Measurements from ENCODE around the gene C1orf159.
"Not testable (repeated sequence)": the region's sequence is repeated elsewhere in the genome, so short reads cannot be mapped to it uniquely, and the experiment has no call there.

C1orf159 gene

DNA sequence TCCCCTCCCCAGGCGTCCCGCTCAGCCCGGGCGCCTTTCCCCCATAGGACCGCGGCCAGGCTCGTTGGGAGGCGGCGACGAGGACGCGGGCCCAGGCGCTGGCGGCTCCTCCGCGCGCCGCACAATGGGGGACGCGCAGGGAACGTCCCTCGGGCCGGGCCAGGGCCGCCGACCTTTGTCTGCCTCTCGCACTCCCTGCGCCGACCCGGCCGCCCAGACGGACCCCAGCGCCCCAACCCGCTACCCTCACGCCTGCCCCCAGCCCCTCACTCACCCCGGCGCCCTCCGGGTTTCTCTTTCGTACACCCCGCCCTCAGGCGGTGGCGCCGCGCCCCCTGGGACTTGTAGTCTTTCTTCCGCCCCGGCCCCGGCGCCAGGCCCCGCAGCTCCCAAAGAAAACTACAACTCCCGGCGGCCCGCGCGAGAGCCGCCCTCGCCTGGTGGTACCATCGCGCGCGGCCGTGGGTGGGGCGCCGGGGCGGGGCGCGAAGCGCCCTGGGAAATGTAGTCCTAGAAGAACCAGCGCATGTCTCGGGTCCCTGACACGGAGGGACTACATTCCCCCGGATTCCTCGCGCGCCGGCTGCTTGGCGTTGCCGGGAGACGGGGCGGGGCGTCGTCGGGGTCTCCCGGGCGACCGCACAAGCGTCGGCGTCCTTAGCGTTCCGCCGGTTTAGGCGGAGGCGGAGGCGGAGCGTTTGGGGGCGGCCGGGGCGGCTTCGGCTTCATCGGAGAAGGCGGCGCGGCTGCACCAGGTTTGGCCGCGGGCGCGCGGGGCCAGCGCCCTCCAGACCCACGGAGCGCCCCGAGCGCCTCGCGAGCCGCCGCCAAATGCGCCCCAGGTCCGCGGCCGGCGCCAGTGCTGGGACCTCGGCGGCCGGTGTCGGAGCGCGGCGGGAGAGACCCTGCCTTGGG lies at the start of gene C1orf159:
Gene C1orf159 (minus strand): TSS at position 304 of the 915 bp plus-strand sequence. CDS start 24,546 bp downstream, outside the sequence.
- DNase-seq, result peak; percentile 75

DNA sequence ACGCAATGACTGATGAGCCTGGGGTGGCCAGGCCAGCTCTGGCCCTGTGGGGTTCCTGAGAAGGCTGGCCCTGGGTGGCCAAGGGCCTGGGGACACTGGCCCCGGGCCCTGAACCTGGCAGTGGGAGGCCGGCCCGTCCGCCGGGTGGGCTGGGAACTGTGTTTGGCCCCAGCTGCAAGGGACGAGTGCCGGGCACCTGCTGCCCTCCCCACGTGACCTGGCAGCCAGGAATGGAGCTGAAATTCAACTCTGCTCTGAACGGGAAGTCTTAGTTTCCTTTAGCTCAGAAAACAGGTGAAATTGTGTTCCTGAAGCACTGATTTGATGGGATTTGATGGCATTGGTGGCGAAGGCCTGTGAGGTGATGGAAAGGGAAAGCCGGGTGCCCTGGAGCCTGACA lies 49.6 kb upstream of the C1orf159 start:
- DNase-seq, result no peak

DNA sequence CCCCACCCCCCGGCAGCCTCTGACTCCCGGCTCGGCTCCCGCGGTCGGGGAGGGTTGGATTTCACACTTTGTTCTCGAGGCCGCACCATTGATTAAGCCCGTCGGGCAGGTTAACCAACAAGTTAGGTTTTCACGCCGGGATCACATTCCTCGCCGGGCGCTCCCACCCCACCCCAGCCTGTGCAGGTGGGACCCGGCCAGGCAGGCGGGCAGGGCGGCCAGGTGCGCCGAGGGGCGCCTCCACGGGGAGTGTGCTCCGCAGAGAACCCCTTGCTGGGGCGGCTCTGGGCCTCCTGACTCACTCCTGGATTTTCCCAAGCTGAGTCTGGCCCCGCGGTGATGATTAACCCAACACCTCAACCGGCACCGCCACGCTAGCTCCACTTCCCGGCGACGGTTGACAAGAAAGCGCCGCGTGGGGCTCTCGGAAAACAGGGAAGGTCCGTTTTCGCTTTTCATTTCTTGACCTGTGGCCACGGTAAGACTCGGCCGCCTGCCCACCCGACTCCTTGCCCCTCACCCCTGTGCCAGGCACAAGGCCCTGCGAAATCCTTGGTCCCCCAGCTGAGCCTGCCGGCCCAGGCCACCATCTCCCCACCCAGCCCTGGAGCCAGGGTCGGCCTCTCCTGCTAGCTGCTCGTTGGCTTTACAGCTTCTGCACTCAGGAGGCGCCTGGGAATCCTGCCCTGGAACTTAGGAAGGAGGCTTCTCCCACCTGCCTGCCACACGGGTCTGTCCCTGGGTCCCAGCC lies 49.0 kb upstream of the C1orf159 start:
- no peak for DNase-seq

DNA sequence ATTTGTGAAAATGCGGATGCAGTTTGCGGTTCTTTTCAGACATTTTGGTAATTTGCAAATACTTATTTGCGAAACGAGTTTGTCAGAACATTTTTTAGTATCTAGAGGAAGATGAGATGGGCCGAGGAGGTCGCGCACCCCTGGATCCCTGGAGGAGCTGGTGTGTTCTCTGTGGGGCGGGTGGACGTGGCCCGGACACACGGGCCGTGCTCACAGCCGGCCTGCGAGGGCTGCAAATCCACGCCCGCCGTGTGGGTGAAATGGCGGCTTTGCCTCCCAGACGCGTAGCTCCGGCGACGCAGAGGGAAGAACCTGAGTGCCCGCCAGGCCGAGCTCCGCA lies 48.4 kb upstream of the C1orf159 start:
- DNase-seq, result no peak

DNA sequence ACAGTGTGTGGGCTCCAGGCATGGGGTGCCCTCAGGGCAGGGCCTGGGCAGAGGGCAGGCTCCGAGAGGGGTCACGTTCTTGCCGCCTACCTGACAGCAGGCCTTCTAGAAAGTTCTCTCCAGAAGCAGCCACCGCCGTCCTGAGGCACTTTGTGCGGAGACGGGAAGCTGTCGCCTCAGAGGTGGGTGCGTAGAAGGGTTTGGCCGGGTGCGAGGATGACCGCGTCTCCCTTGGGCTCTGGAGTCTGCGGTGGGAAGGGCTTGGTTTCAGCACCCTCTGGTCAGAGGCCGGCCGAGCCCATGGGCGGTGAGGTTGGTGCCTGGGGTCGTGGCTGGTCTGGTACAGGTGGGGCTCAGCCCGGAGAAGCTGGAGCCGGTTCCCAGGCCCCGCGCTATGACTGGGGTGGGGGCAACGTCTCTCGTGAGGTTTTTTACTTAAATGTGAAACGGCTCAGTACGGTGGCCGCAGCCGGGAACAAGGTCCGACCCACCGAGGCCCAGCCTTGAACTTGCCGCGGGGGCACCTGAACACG lies 47.7 kb upstream of the C1orf159 start:
- DNase-seq, result no peak

DNA sequence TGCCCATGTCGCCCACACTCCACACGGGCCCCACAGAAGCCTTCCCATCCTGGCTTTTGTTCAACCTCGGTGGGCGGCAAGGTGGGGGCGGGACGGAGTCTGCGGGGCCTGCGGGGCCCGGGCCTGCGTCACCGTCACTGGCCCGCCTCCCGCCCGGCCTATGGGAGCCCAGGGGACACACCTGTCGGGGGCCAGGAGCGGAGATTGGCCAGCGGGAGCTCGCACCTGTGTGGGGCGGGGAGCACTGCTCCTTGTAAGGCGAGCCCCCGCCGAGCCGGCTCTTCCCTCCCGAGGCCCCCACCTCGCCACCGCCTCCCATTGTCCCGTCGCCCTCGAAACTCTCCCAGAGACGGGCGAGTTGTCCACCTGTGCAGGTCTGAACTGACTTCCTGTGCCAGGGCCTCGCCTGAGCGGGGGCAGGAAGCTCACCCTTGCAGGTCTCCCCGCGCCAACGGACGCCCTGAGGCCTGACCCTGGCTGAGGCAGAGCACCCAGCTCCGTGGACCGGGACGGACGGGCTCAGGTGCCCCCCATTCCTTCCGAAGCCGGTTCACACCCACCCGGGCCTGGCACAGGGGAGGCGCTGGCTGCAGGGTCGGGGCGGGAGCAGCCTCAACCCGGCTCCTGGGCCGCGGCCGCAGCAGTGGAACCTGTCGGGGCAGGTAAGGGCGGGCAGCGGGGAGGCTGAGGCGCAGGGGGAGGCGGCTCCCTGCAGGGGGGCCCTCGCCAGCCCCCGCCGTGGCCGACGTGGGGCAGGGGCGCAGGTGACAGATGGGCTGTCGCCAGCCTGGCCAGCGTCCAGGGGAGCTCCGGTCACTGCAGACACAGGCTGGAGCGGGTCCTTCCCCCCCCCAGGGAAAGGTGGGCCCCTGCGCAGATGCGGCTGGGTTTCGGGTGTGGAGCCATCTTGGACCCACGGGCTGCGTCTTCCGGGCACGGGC lies 47.0 kb upstream of the C1orf159 start:
- peak; percentile 53 for DNase-seq

DNA sequence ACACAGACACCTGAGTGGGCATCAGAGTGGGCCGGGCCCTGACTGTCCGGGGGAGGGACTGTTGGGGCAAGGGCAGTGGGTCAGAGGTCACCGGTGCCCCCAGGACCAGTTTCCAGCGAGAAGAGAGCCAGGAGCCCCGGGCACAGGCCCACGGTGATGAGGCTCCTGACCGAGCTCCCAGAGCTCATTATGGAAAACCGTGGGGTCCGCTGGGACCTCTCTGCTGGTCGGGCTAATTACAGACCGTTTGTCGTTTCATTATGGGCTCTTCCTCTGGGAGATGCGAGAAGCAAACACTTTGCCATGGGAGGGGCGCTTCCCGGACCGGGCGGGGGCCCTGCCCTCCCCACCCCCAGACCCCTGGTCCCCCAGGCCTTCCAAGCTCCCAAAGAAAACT lies 45.8 kb upstream of the C1orf159 start:
- DNase-seq, result no peak

DNA sequence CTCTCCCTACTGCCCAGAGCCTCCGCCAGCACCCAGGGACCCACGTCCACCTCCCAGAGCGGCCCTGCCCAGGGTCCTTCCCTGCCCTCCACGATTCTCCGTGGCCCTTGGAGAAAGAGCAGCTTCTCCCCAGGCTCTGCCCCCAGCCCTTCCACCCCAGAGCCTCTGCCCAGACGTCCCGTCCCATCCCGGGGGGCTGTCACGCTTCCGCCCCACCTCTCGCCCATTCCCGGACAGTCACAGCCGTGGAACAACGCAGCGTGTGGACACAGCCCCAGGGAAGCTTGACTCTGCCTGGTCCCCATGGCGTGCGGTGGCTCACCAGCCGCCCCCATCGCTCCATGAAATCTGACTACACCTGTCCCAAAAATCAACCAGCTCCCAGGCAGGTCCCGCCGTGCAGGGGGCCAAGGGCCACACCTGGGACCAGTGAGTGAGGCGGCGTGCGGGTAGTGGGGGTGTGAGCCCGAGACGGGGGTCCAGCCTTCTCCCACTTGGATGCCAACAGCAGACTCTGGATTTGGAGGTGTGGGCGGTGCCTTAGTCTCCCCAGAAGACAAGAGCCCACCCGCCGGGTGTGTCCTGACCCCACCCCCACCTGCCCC lies 45.3 kb upstream of the C1orf159 start:
- DNase-seq, result no peak

DNA sequence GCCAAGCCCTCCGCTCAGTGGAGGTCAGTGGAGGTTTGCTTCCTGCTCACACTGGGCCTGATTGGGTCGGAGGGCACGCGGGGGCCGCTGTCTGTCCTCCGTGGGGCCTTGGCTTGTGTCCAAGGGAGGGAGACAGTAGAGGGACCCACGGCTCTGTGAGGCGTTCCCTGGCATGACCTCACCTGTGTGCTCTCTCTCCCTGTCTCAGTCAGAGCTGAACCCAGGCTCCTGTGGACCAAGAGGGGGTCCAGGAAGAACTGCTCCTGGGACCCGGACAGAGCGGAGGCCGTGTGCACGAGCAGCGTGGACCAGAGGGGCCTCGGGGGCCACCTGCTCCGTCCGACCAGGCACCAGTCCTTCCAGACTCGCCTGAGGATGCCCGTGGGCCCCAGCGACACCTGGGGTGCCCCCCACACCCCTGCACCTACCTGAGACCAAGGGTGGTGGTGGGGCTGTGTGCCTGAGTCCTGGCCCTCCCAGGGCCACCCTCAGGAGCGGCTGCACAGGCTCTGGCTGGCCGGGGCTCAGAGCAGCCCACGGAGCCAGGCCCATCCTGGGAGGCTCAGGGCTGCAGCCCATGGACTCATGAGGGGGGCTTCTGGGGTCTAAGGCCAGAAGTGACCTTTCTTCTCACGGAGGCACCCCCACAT lies 44.5 kb upstream of the C1orf159 start:
- no peak for DNase-seq

DNA sequence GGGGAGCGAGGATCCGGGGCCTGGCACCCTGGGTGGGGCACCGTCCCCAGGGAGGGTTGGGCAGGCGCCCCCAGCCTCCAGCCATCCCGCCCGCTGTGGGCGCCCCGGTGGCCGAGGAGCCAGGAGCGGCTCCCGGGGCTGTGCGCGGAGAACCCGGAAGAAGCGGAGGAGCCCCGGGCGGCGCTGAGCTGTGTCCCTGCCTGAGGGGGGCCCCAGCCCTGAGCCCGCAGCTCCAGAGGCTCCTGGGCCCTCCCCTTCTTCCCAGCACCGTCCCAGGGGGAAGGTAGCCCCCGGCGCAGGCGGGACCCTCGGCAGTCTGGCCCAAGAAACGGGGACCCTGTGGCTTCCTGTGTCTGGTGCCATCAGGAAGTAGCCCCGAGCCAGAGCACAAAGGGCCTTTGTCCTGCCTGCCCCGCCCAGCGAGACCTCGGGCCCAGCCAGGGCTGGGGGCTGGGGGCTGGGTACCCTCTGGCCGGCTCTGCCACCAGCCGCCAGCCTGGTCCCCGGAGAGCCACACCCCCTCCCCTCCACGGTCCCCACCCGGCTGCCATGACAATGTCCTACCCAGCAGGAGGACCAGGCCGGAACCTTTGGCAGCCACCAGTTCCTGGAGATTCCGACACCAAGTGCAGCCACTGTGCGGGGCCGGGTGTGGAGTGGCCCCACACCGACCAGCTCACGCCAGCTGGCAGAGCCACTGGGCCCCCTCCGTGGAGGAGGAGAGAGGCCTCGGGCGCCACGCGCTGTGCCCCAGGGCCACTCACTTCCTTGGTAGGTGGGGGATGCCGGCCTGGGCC lies 42.2 kb upstream of the C1orf159 start:
- no peak for DNase-seq

DNA sequence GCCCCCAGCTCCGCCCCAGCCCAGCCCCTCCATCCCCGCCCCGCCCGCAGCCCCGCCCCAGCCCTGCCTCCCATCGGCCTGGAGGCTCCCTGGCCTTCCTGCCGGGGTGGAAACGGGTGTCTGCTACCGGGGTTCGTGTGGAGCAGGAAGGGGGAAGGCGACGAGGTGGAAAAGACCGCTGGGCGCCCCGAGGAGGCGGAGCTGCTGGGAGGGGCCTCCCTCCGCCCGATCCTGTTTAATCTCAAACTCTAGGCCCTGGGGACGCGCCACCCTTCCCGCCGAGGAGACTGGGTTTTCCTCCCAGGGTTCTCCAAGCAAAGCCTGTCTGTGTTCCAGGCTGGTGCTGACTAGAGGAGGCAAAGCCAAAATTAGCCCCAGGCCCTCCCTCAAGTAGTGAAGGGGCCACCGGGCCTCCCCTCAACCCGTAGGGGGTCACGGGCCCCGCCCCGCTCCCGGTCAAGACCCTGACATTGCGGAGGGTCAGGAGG lies 41.6 kb upstream of the C1orf159 start:
- DNase-seq, result no peak

DNA sequence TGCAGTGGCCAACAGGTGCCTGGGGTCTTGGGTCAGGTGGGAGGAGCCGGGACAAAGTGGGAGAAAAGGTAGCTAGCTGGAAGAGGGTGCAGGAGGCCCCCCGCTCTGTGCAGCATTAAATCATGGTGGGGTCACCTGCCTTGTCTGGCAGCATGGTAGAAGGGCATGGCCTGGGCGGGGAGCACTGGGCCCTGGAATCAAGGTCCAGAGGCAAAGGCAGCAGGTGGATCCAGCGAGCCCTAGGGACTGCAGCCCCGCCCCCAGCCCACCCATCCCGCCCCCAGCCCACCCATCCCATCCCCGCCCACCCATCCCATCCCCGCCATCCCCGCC lies 41.1 kb upstream of the C1orf159 start:
- no peak for DNase-seq

DNA sequence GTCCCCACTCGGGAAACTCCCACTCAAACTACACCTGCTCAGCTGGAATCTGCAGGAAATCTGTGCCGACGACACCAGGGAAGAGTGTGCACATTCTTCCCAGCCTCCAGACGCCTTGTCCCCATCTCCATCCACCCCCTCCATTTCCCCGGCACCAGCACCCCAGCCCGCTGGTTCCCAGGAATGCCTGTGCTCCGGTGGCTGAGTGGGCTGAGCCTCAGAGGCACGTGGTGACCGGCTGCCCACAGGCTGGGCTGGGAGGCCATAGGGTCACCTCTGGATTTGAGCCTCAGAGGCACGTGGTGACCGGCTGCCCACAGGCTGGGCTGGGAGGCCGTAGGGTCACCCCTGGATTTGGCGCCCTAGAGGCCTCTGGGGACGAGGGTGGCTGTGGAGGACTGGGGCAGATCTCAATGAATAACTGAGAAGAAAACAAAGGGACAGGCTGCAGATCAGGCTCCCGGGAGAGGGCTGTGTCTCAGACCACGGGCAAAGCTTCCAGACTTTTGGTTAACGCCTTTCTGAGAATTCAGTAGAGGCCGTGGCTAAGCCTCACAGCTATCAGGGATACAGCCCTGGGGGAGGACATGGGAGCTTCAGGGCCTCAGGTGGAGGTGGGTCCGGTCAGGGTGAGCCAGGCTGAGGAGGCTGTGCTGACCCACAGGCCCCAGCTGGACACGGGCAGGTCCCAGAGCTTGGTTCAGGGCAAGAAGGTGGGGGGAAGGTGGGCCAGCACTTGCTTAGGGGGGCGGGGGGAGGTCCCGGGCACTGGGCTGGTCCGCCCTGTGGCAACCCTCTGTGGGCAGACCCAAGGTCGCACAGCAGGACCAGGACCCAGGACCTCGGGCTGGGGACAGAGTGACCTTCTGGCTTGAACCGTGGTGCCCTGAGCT lies 40.5 kb upstream of the C1orf159 start:
- DNase-seq, result no peak

DNA sequence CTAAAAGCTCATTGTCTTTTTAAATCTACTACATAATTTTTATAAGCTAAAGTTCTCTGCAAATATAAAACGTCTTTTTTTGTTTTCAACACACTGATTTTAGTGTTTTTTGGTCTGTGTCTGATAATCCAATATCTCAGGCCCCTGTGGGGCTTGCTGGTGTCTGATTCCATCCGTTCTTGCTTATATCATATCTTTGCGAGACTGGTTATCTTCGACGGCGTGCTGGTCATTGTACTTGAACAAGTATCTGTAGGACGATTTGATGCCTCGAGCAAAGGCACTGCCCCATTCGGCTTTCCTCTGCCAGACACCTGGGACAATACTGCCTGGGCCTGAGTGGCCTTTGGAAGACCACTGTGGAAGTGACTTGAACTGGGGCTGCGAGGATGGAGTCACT lies 39.4 kb upstream of the C1orf159 start:
- DNase-seq, result no peak

DNA sequence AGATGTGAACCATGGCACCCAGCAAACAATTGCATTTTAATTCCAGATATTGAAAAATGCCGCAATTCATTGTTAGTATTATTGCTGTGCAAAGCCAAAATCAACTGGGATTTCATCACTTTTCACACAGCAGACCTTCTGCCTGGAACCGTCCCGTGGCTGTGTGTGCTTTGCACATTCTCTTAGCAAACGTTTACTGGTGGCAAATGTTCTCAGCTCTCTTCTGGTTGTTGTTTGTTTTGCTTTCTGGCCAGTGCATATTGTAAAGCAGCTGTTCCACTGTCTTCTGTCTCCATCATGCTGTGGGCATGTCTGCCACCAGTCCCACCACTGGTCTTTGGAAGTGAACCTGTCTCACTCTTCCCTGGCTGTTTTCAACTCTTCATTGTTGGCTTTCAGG lies 38.0 kb upstream of the C1orf159 start:
- DNase-seq, result no peak

DNA sequence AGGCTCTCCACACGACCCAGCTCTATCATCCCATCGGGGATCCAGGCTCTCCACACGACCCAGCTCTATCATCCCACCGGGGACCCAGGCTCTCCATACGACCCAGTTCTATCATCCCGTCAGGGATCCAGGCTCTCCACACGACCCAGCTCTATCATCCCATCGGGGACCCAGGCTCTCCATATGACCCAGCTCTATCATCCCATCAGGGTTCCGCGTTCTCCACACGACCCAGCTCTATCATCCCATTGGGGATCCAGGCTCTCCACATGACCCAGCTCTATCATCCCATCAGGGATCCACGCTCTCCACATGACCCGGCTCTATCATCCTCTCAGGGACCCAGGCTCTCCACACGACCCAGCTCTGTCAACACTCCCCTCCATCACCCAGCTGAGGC lies 37.3 kb upstream of the C1orf159 start:
- not testable (repeated sequence) for DNase-seq

DNA sequence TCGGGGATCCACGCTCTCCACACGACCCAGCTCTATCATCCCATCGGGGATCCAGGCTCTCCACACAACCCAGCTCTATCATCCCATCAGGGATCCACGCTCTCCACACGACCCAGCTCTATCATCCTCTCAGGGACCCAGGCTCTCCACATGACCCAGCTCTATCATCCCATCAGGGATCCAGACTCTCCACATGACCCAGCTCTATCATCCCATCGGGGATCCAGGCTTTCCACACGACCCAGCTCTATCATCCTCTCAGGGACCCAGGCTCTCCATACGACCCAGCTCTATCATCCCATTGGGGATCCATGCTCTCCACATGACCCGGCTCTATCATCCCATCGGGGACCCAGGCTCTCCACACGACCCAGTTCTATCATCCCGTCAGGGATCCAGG lies 36.5 kb upstream of the C1orf159 start:
- not testable (repeated sequence) for DNase-seq

DNA sequence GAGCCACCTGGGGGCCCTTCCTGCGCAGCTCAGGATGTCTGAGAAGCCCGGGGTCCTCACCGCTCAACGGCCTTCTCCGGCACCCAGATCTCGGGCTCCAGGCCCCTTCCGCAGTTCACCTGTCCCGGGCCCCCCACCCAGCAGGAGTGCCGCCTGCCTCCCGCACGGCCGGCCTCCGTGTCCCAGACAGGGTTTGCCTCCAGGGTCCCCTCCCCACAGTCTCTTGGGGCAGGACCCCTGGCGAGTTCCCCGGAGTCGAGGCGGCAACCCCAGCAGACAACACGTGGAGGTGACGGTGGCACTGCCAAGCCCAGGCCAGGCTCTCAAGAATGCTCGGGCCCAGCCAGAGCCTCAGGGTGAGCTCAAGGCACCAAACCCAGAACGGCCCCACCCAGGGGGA lies 35.4 kb upstream of the C1orf159 start:
- DNase-seq, result no peak

DNA sequence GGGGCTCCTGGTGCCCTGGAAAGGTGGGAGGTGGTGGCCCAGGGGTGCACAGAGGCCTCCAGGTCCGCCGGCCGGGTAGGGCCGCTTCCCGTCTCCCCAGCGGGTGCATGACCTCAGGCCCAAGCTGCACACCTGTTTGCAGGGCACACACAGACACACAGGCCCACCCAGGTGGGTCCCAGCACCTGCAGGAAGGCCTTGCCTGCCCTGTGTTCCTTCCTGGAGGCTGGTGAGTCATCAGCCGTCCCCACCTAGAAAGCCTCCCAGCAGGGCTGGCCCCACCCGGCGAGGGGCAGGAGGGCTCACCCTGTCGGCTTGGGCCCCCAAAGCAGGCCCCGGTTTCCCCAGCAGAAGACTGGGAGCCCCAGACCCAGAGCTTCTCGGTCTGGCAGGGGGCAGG lies 34.2 kb upstream of the C1orf159 start:
- no peak for DNase-seq

DNA sequence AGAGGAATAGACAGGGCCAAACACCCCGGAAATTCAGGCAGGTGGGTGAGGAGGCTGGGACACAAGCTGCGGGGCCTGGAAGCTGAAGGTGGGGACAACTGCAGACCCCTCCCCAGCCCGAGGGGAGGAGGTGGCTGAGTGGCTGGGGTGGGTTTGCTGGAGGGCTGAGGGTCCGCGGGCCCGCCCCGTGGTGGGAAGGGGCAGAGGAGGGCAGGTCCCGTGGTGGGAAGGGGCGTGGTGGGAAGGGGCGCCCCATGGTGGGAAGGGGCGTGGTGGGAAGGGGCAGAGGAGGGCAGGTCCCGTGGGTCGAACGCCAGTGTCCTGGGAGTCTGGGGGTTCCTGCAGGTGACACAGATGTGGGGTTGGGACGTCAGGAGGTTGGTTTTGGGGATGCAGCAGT lies 33.5 kb upstream of the C1orf159 start:
- no peak for DNase-seq
